Keratinocyte (primary cell): Measurements from ENCODE around the gene MYO1C. TPM values are rescaled to one million over a fixed set of nuclear protein-coding genes. Genes with fewer than 3 reads are reported as not detected.

Experiments
- DNase-seq: peaks from one replicate; pipeline ENCODE4 v3.0.0-alpha.2; 2011; ENCODE audit warnings: low read depth, missing footprints, low spot score
- FAIRE-seq: peaks from 2 replicates; lab custom pipeline; 2011; peaks lifted over from hg19 to GRCh38; lab: Jason Lieb, UNC
- H2AFZ ChIP-seq: 2 replicates; pipeline ENCODE4 v1.6.0; 2012; ENCODE audit warnings: low read length, control low read depth, inconsistent platforms; ENCODE audit not compliant: control insufficient read depth
- H3K27ac ChIP-seq: 2 replicates; pipeline ENCODE4 v1.5.1; 2011; ENCODE audit warnings: low read length; ENCODE audit not compliant: control insufficient read depth, insufficient read depth
- H3K27me3 ChIP-seq: 3 replicates; pipeline ENCODE4 v1.6.0; 2011; ENCODE audit warnings: low read length; ENCODE audit not compliant: control insufficient read depth, insufficient read depth; ENCODE audit errors: extremely low read depth
- H3K36me3 ChIP-seq, 2 experiments: 2 replicates in 1 of 2; 3 replicates in 1 of 2; pipeline ENCODE4 v1.5.1; 2011; ENCODE audit warnings: low read length in 2 of 2, mild to moderate bottlenecking in 1 of 2; ENCODE audit not compliant: control insufficient read depth in 2 of 2, insufficient read depth in 2 of 2; ENCODE audit errors: extremely low read depth in 1 of 2
- H3K4me1 ChIP-seq: 3 replicates; pipeline ENCODE4 v1.5.1; 2011; ENCODE audit warnings: low read length; ENCODE audit not compliant: control insufficient read depth, insufficient read depth; ENCODE audit errors: extremely low read depth
- H3K4me2 ChIP-seq: 3 replicates; pipeline ENCODE4 v1.6.0; 2011; ENCODE audit warnings: low read depth, low read length; ENCODE audit not compliant: control insufficient read depth, insufficient read depth; ENCODE audit errors: extremely low read depth
- H3K4me3 ChIP-seq, 3 experiments: fragments of 200-600 bp in 1 of 3; sonication (generic) in 1 of 3; 2 replicates in 2 of 3; 3 replicates in 1 of 3; pipeline ENCODE4 v1.5.1; 2011 to 2016; ENCODE audit warnings: low read length in 3 of 3, mild to moderate bottlenecking in 3 of 3, control low read depth in 2 of 3, inconsistent platforms in 1 of 3, low read depth in 1 of 3, mixed read lengths in 1 of 3, mixed run types in 1 of 3, moderate library complexity in 1 of 3; ENCODE audit not compliant: control insufficient read depth in 2 of 3, insufficient read depth in 2 of 3; ENCODE audit errors: extremely low read depth in 1 of 3
- H3K79me2 ChIP-seq: 2 replicates; pipeline ENCODE4 v1.6.0; 2012; ENCODE audit warnings: low read length; ENCODE audit not compliant: control insufficient read depth, insufficient read depth
- H3K9ac ChIP-seq: 3 replicates; pipeline ENCODE4 v1.6.0; 2011; ENCODE audit warnings: low read length; ENCODE audit not compliant: control insufficient read depth, insufficient read depth; ENCODE audit errors: extremely low read depth
- H3K9me1 ChIP-seq: 3 replicates; pipeline ENCODE4 v1.6.0; 2011; ENCODE audit warnings: low read length; ENCODE audit not compliant: control insufficient read depth, insufficient read depth; ENCODE audit errors: extremely low read depth
- H3K9me3 ChIP-seq: 2 replicates; pipeline ENCODE4 v1.5.1; 2012; ENCODE audit warnings: low read depth, low read length; ENCODE audit not compliant: control insufficient read depth
- H4K20me1 ChIP-seq: 3 replicates; pipeline ENCODE4 v1.6.0; 2011; ENCODE audit warnings: low read length; ENCODE audit not compliant: control insufficient read depth, insufficient read depth; ENCODE audit errors: extremely low read depth
- CTCF ChIP-seq, 3 experiments: IDR thresholded peaks in 1 of 3; conservative IDR thresholded peaks in 1 of 3; optimal IDR thresholded peaks in 1 of 3; 2 replicates in 2 of 3; 3 replicates in 1 of 3; pipeline versions ENCODE3 to v1.5.1; 2011; ENCODE audit warnings: low read length in 3 of 3, mild to moderate bottlenecking in 3 of 3, moderate library complexity in 2 of 3, control low read depth in 1 of 3, inconsistent platforms in 1 of 3; ENCODE audit not compliant: insufficient read depth in 2 of 3; ENCODE audit errors: extremely low read depth in 1 of 3
- EZH2 ChIP-seq: IDR thresholded peaks from one replicate; pipeline ENCODE4 v1.6.1; 2012; ENCODE audit warnings: inconsistent platforms, mild to moderate bottlenecking, low read length, moderate library complexity
- dilution Hi-C: fragments of 300-500 bp; cut with MboI; formaldehyde crosslinking; loops from one replicate; pipeline ENCODE4 v1.7.0; 2020; ENCODE audit warnings: low sequenced_read_pairs; ENCODE audit not compliant: extremely low pct_ligation_motif_present
- polyA plus RNA-seq, 5 experiments: library from polyadenylated mRNA; depleted of rRNA in 3 of 5; stranded (reverse) in 3 of 5; stranded (forward) in 1 of 5; unstranded in 1 of 5; fragments of >200 nt; gene quantifications; 1 replicate in 1 of 5; 2 replicates in 3 of 5; 3 replicates in 1 of 5; pipeline versions ENCODE4 v1.2.1 to v1.2.3, GENCODE V29; 2011 to 2012; ENCODE audit warnings: missing spikeins in 2 of 5, low read depth in 1 of 5, low replicate concordance in 1 of 5

The MYO1C gene
- polyA plus RNA-seq, 1 donor (not counting 4 experiments of a cell fraction or from before 2014, with no cell fraction given), result 101 TPM

DNA sequence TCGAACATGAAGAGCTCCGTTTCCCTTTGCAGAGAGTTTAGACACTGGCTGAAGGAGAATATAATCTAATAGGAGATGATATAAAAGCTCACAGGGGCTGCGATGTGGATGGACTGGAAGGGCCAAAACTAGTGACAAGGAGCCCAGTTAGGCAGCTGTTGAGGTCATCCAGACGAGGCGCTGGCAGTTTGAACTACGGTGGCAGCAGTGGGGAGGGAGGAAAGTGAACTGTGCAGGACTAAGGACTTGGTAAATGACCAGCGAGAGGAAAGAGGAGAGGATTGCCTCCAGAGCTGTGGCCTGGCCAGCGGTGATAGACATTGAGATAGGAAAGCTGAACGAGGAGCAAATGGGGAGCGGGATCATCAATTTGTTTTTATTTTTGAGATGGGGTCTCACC lies 77.9 kb downstream of the MYO1C start:
- Histone ChIP-seq H4K20me1 (no peaks in the 10 kb centered on the region), H3K36me3 (no peaks in the 10 kb centered on the region), H3K9me1 (no peaks in the 10 kb centered on the region), H3K4me2 (no peak overlapping the region), H3K9ac (no peak overlapping the region), H3K4me1 (no peaks in the 10 kb centered on the region), H3K27me3 (no peaks in the 10 kb centered on the region), H3K9me3 (no peaks in the 10 kb centered on the region), H2AFZ (no peak overlapping the region), H3K4me3 (no peak overlapping the region), H3K27ac (no peak overlapping the region), H3K79me2 (peaks cover 1% of the 10 kb centered on the region)
- FAIRE-seq, result no peak
- no peak for TF ChIP-seq CTCF (optimal IDR thresholded peaks at IDR 0.05 in 1 of 3, IDR thresholded peaks at IDR 0.05 in 1 of 3, conservative IDR thresholded peaks at IDR 0.05 in 1 of 3; ENCODE audit: extremely low read depth in 1 of 3, insufficient read depth in 2 of 3, low read length in 3 of 3)
- TF ChIP-seq EZH2, result no peak
- dilution Hi-C loops, result no loop called here
- DNase-seq, result no peak

Other genes with a start within 250 kb of the MYO1C start
- not detected in 3 replicates for gene BHLHA9, start 222.2 kb downstream of the MYO1C start, polyA plus RNA-seq
- not detected in 3 replicates for gene TRARG1, start 213.0 kb downstream of the MYO1C start, polyA plus RNA-seq
- 468 to 1,322 TPM (median 739 TPM) in 3 replicates for gene YWHAE, start 92.5 kb downstream of the MYO1C start, polyA plus RNA-seq
- 111 to 127 TPM (median 117 TPM) in 3 replicates for gene CRK, start 36.5 kb downstream of the MYO1C start, polyA plus RNA-seq
- 19.9 to 28.0 TPM (median 23.0 TPM) in 3 replicates for gene INPP5K, start 23.9 kb upstream of the MYO1C start, polyA plus RNA-seq
- 45.2 to 80.0 TPM (median 76.5 TPM) in 3 replicates for gene PITPNA, start 70.1 kb upstream of the MYO1C start, polyA plus RNA-seq
- gene SLC43A2, start 136.1 kb upstream of the MYO1C start, polyA plus RNA-seq, result 12.7 to 17.0 TPM (median 13.9 TPM) in 3 replicates
- 0.05 to 0.18 TPM (median 0.06 TPM) in 3 replicates for gene SCARF1, start 153.0 kb upstream of the MYO1C start, polyA plus RNA-seq
- gene RILP, start 157.2 kb upstream of the MYO1C start, polyA plus RNA-seq, result 3.1 to 4.5 TPM (median 3.2 TPM) in 3 replicates
- gene PRPF8, start 192.2 kb upstream of the MYO1C start, polyA plus RNA-seq, result 60.1 to 118 TPM (median 97.5 TPM) in 3 replicates
- gene TLCD2, start 217.7 kb upstream of the MYO1C start, polyA plus RNA-seq, result 0.75 to 1.1 TPM (median 0.76 TPM) in 3 replicates
- gene WDR81, start 232.0 kb upstream of the MYO1C start, polyA plus RNA-seq, result 4.2 to 9.5 TPM (median 7.3 TPM) in 3 replicates